ENCODE data around the gene SUPT20HL1.
"Not testable (repeated sequence)": the region's sequence is repeated elsewhere in the genome, so short reads cannot be mapped to it uniquely, and the experiment has no call there.

Gene SUPT20HL1

GRCh38 chrX:24360272-24360671 lies at the start of gene SUPT20HL1:
TSS of gene SUPT20HL1 (plus strand) at chrX:24360639. CDS start at chrX:24362761, 2,122 bp downstream.
- no peak within 1 kb of the TSS for H3K27ac ChIP-seq
- ChIA-PET CTCF (no interaction called here), POLR2A (ENCODE audit: low non-redundant PET) (no interaction called here)
- no peak for TF ChIP-seq CTCF (conservative IDR thresholded peaks at IDR 0.05; ENCODE audit: low read depth)
- no peak for DNase-seq (ENCODE audit: low spot score)

- CTCF ChIA-PET; DNase-seq (ENCODE audit: low spot score); H3K27ac ChIP-seq; POLR2A ChIA-PET (ENCODE audit: low non-redundant PET): not testable (repeated sequence)
Measured at GRCh38 chrX:24310916-24311315, 49.5 kb upstream of the SUPT20HL1 start.

GRCh38 chrX:24311507-24312248 lies 48.8 kb upstream of the SUPT20HL1 start:
- DNase-seq (ENCODE audit: low spot score); CTCF ChIA-PET; H3K27ac ChIP-seq; POLR2A ChIA-PET (ENCODE audit: low non-redundant PET): not testable (repeated sequence)

- H3K27ac ChIP-seq; DNase-seq (ENCODE audit: low spot score); CTCF ChIA-PET; POLR2A ChIA-PET (ENCODE audit: low non-redundant PET): not testable (repeated sequence)
Measured at GRCh38 chrX:24312249-24312607, 48.2 kb upstream of the SUPT20HL1 start.

GRCh38 chrX:24314019-24314635 lies 46.3 kb upstream of the SUPT20HL1 start, which contains the start of gene SUPT20HL2:
TSS of gene SUPT20HL2 (minus strand) at chrX:24314069. CDS start at chrX:24313315, 754 bp downstream.
- no peak within 1 kb of the TSS for H3K27ac ChIP-seq
- DNase-seq (ENCODE audit: low spot score): no peak
- TF ChIP-seq CTCF (conservative IDR thresholded peaks at IDR 0.05; ENCODE audit: low read depth): no peak
- CTCF ChIA-PET: interaction anchor here (0.7 kb wide), 1 partner anchor 54 kb away, joined by 3 read pairs; no protein-coding TSS in a partner anchor
- POLR2A ChIA-PET (ENCODE audit: low non-redundant PET): no interaction called here

- H3K27ac ChIP-seq: no peak overlapping the region
- POLR2A ChIA-PET (ENCODE audit: low non-redundant PET): no interaction called here
- TF ChIP-seq CTCF (conservative IDR thresholded peaks at IDR 0.05; ENCODE audit: low read depth): no peak
- CTCF ChIA-PET: no interaction called here
- DNase-seq (ENCODE audit: low spot score): no peak
Measured at GRCh38 chrX:24316111-24316510, 44.3 kb upstream of the SUPT20HL1 start.

DNA sequence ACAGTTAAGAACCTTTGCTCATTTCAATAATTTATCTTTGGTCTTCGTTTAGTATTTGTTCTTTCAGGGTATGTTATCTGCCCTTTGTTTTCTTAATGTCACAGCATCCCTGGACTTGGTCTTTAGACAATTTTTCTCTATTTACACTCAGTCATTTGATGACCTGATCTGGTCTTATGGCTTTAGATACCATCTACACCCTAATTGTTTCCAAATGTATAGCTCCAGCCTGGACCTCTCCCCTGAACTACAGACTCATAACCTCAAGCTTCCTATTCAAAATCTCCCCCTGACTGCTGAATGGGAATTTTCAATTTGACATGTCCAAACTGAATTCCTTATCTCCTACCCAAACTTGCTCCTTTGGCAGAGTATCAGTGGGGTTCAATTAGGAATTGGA lies 42.9 kb upstream of the SUPT20HL1 start:
- no peak for DNase-seq (ENCODE audit: low spot score)
- no peak for TF ChIP-seq CTCF (conservative IDR thresholded peaks at IDR 0.05; ENCODE audit: low read depth)
- ChIA-PET CTCF (no interaction called here), POLR2A (ENCODE audit: low non-redundant PET) (no interaction called here)
- H3K27ac ChIP-seq: no peak overlapping the region

- CTCF ChIA-PET: no interaction called here
Measured at GRCh38 chrX:24321741-24322395, 38.6 kb upstream of the SUPT20HL1 start.

More at GRCh38 chrX:24321741-24322395, 38.6 kb upstream of the SUPT20HL1 start:
- DNase-seq (ENCODE audit: low spot score): no peak
- no peak overlapping the region for H3K27ac ChIP-seq
- TF ChIP-seq CTCF (conservative IDR thresholded peaks at IDR 0.05; ENCODE audit: low read depth): no peak
- POLR2A ChIA-PET (ENCODE audit: low non-redundant PET): no interaction called here
